ENCODE measurements around the gene SH3YL1. TPM values are rescaled to one million over a fixed set of nuclear protein-coding genes. Genes with fewer than 3 reads are reported as not detected.
A peak's percentile ranks its signal among the peaks of the same experiment; 100 is the strongest.

Gene SH3YL1
- total RNA-seq, 1 donor from 2014 or later = 13.4 TPM

GRCh38 chr2:283996-284794 is 20.4 kb upstream of the SH3YL1 start:
- intact Hi-C loops (cut with micrococcal nuclease) = no loop called here
- no peak for DNase-seq
- no peak for ATAC-seq

- ATAC-seq (no peak), DNase-seq (no peak)
- intact Hi-C loops (cut with micrococcal nuclease) = no loop called here
Observed at GRCh38 chr2:282371-283263, 18.8 kb upstream of the SH3YL1 start.

GRCh38 chr2:281381-281780 is 17.5 kb upstream of the SH3YL1 start:
- ATAC-seq (no peak), DNase-seq (no peak)
- intact Hi-C loops (cut with micrococcal nuclease) = no loop called here

GRCh38 chr2:280650-281110 is 16.8 kb upstream of the SH3YL1 start:
- peak; percentile 73 for ATAC-seq
- intact Hi-C loops (cut with micrococcal nuclease) = no loop called here
- DNase-seq = no peak

GRCh38 chr2:279956-280649 is 16.3 kb upstream of the SH3YL1 start:
- DNase-seq (no peak), ATAC-seq (peak; percentile 47)
- intact Hi-C loops (cut with micrococcal nuclease) = no loop called here

GRCh38 chr2:279366-279765 is 15.5 kb upstream of the SH3YL1 start:
- intact Hi-C loops (cut with micrococcal nuclease) = no loop called here
- ATAC-seq (no peak), DNase-seq (no peak)

GRCh38 chr2:278927-279320 is 15.1 kb upstream of the SH3YL1 start:
- no peak for DNase-seq
- intact Hi-C loops (cut with micrococcal nuclease) = no loop called here
- no peak for ATAC-seq

GRCh38 chr2:278312-278926 is 14.6 kb upstream of the SH3YL1 start:
- ATAC-seq = no peak
- intact Hi-C loops (cut with micrococcal nuclease) = no loop called here

GRCh38 chr2:275466-275865 is 11.6 kb upstream of the SH3YL1 start:
- intact Hi-C loops (cut with micrococcal nuclease) = no loop called here
- no peak for DNase-seq
- no peak for ATAC-seq

More at GRCh38 chr2:278312-278926, 14.6 kb upstream of the SH3YL1 start:
- DNase-seq = no peak

GRCh38 chr2:274503-274902 is 10.7 kb upstream of the SH3YL1 start:
- no peak for DNase-seq
- intact Hi-C loops (cut with micrococcal nuclease) = no loop called here
- no peak for ATAC-seq

GRCh38 chr2:273333-273732 is 9.5 kb upstream of the SH3YL1 start:
- intact Hi-C loops (cut with micrococcal nuclease) = no loop called here
- ATAC-seq (no peak), DNase-seq (no peak)

GRCh38 chr2:271917-272316 is 8.1 kb upstream of the SH3YL1 start:
- DNase-seq (no peak), ATAC-seq (no peak)
- intact Hi-C loops (cut with micrococcal nuclease) = no loop called here

- DNase-seq (no peak), ATAC-seq (no peak)
- intact Hi-C loops (cut with micrococcal nuclease) = no loop called here
Observed at GRCh38 chr2:270861-271260, 7.0 kb upstream of the SH3YL1 start.

GRCh38 chr2:269356-270030 is 5.7 kb upstream of the SH3YL1 start:
- intact Hi-C loops (cut with micrococcal nuclease) = no loop called here
- no peak for ATAC-seq
- DNase-seq = no peak

- intact Hi-C loops (cut with micrococcal nuclease) = no loop called here
- DNase-seq = no peak
- ATAC-seq = no peak
Observed at GRCh38 chr2:268323-268722, 4.5 kb upstream of the SH3YL1 start.

- ATAC-seq = peak; percentile 99
- intact Hi-C loops (cut with micrococcal nuclease) = no loop called here
- DNase-seq = peak; percentile 98
Observed at GRCh38 chr2:264493-265468, 949 bp upstream of the SH3YL1 start, which contains the start of gene ACP1. TSS of gene ACP1 (plus strand) at chr2:264947. CDS start at chr2:264965, 18 bp downstream.

GRCh38 chr2:263022-263738 is 652 bp downstream of the SH3YL1 start:
- intact Hi-C loops (cut with micrococcal nuclease) = no loop called here
- no peak for ATAC-seq

More at GRCh38 chr2:263022-263738, 652 bp downstream of the SH3YL1 start:
- no peak for DNase-seq

Data from left ventricle myocardium superior (tissue), 1 donor.